ENCODE data around the gene HIC1. TPM values are rescaled to one million over a fixed set of nuclear protein-coding genes. Genes with fewer than 3 reads are reported as not detected.
A peak's percentile ranks its signal among the peaks of the same experiment; 100 is the strongest.

HIC1 gene
- total and polyA plus RNA-seq, 2 of the 4 experiments (the other 2 are of a cell fraction): 10.4 to 23.0 TPM

- 83% methylated on average over 6 of the region's 6 CpGs; no CpG with 5 or more reads in 1 of the 2 experiments for WGBS, 2 experiments (ENCODE audit: extremely low coverage in 2 of 2, insufficient read length in 1 of 2)
- Histone ChIP-seq H3K56ac (ENCODE audit: extremely low read depth, insufficient read depth, low read length) (no peak overlapping the region), H3K9ac (ENCODE audit: low read depth, low read length) (no peak overlapping the region), H3K27ac (ENCODE audit: insufficient read depth, low read length) (peak overlapping the region; percentile 36), H3K4ac (ENCODE audit: low read depth, low read length) (peak overlapping the region; percentile 95), H3K4me2 (ENCODE audit: low read depth, low read length) (no peak overlapping the region), H3K79me1 (ENCODE audit: low read depth in 1 of 2, low read length in 2 of 2) (peaks cover 30 to 95% of the 10 kb centered on the region in 2 experiments), H2BK15ac (ENCODE audit: low read depth, low read length) (peak overlapping the region; percentile 86; the same call in 1 of the 3 replicates), H3K36me3 (ENCODE audit: control insufficient read depth, insufficient read depth, low read length) (peaks cover 49% of the 10 kb centered on the region), H4K5ac (ENCODE audit: low read depth, low read length) (peak overlapping the region; percentile 33), H2BK120ac (ENCODE audit: low read depth, low read length) (peak overlapping the region; percentile 99), H3K4me1 (ENCODE audit: control insufficient read depth, insufficient read depth, low read length) (peaks cover 76% of the 10 kb centered on the region), H4K8ac (ENCODE audit: low read depth in 2 of 2, low read length in 2 of 2) (peak overlapping the region in 1 of 2 experiments; percentile 92; a peak in 3 of 4 replicates), H3K9me3 (ENCODE audit: control insufficient read depth, insufficient read depth, low read length) (no peaks in the 10 kb centered on the region), H2BK5ac (ENCODE audit: low read depth, low read length, poor library complexity, severe bottlenecking) (peak overlapping the region; percentile 98), H3K9me1 (ENCODE audit: insufficient read depth, low read length) (peaks cover 44% of the 10 kb centered on the region), H4K20me1 (ENCODE audit: insufficient read depth, low read length) (peaks cover 5% of the 10 kb centered on the region; the same call in 1 of the 2 replicates), H3K14ac (replicated peaks; ENCODE audit: low read depth, low read length) (peak overlapping the region; percentile 90; the same call in 1 of the 2 replicates), H2AFZ (replicated peaks; ENCODE audit: low read length, poor library complexity) (no peak overlapping the region), H3K18ac (ENCODE audit: low read depth, low read length) (no peak overlapping the region), H2AK5ac (ENCODE audit: low read depth, low read length) (peak overlapping the region; percentile 98), H3K23ac (ENCODE audit: low read depth, low read length) (peak overlapping the region; percentile 73; the same call in 1 of the 2 replicates), H2AK9ac (replicated peaks; ENCODE audit: low read depth, low read length, poor library complexity) (peak overlapping the region; percentile 33), H4K91ac (ENCODE audit: insufficient read depth, low read depth, low read length) (peak overlapping the region; percentile 71), H3K4me3 (ENCODE audit: insufficient read depth, low read depth, low read length) (no peak overlapping the region), H3K27me3 (ENCODE audit: control insufficient read depth, insufficient read depth, low read length) (no peaks in the 10 kb centered on the region), H2BK20ac (ENCODE audit: low read depth, low read length) (peak overlapping the region; percentile 63; the same call in 1 of the 2 replicates)
- ATAC-seq (ENCODE audit: low read depth) (no peak), DNase-seq (no peak)
- BruUV-seq (replicated peaks): no TSS peak
- in situ Hi-C loops (cut with MboI; ENCODE audit: low sequenced_read_pairs) (loop anchor here (10.0 kb wide), 1 partner anchor 110 kb away; no protein-coding TSS in a partner anchor), dilution Hi-C loops (cut with HindIII; ENCODE audit: low sequenced_read_pairs, unreplicated experiment) (no loop called here), intact Hi-C loops (cut with micrococcal nuclease) (no loop called here)
- POLR2A ChIA-PET (ENCODE audit: unreplicated experiment): interaction anchor here (0.9 kb wide), 1 partner anchor 27 kb away, joined by 5 read pairs; no protein-coding TSS in a partner anchor
- CTCF ChIA-PET: interaction anchor here (1.0 kb wide), 1 partner anchor 26 kb away, joined by 3 read pairs; no protein-coding TSS in a partner anchor
- TF ChIP-seq MAZ (IDR thresholded peaks at IDR 0.05; ENCODE audit: borderline replicate concordance, low read depth, low read length) (no peak), POLR2A (IDR thresholded peaks at IDR 0.05; ENCODE audit: low read depth, low read length) (no peak), ELK1 (IDR thresholded peaks at IDR 0.05; ENCODE audit: borderline replicate concordance, low read depth, low read length) (no peak), NFE2L2 (IDR thresholded peaks at IDR 0.05; ENCODE audit: low read depth, low read length) (no peak), RAD21 (IDR thresholded peaks at IDR 0.05; ENCODE audit: low read length) (no peak), USF2 (IDR thresholded peaks at IDR 0.05; ENCODE audit: low read depth, low read length) (no peak), CHD1 (IDR thresholded peaks at IDR 0.05; ENCODE audit: low read depth, low read length) (no peak), BHLHE40 (IDR thresholded peaks at IDR 0.05; ENCODE audit: low read depth, low read length) (no peak), MAFK (IDR thresholded peaks at IDR 0.05; ENCODE audit: low read depth, low read length) (no peak), CEBPB (IDR thresholded peaks at IDR 0.05; ENCODE audit: low read depth, low read length) (no peak), MXI1 (IDR thresholded peaks at IDR 0.05; ENCODE audit: borderline replicate concordance, low read depth, low read length) (no peak), RCOR1 (IDR thresholded peaks at IDR 0.05; ENCODE audit: insufficient replicate concordance, low read length) (no peak), FOS (IDR thresholded peaks at IDR 0.05; ENCODE audit: low read depth, low read length) (no peak)
Observed at GRCh38 chr17:2064520-2064971, 9.6 kb downstream of the HIC1 start.
